OCI-LY7 (cell line): ENCODE measurements around the gene TTC7B.

Source experiments
- CTCF ChIP-seq: fragments of 200-600 bp; sonication (generic); conservative IDR thresholded peaks from 2 replicates; pipeline ENCODE4 v1.5.1; 2014; ENCODE audit warnings: mild to moderate bottlenecking, antibody characterized with exemption, low read length, moderate library complexity, mixed read lengths
- EZH2phosphoT487 ChIP-seq: fragments of 200-600 bp; sonication (generic); IDR thresholded peaks from 2 replicates; pipeline ENCODE4 v1.6.1; 2018; ENCODE audit warnings: low read depth, borderline replicate concordance, mild to moderate bottlenecking, mixed run types, antibody characterized with exemption, low read length, moderate library complexity, mixed read lengths

GRCh38 chr14:90660865-90661570 is 155.2 kb downstream of the TTC7B start:
- no peak for TF ChIP-seq CTCF
- TF ChIP-seq EZH2phosphoT487 = no peak
